ENCODE data around the gene NID1.

GRCh38 chr1:236052232-236052993 is 12.5 kb downstream of the NID1 start:
- no peak for TF ChIP-seq CTCF (IDR thresholded peaks at IDR 0.05 in 8 of 11, conservative IDR thresholded peaks at IDR 0.05 in 3 of 11)
- no peak for TF ChIP-seq POLR2A (IDR thresholded peaks at IDR 0.05)

All from spleen (tissue), 7 donors.